NCI-H345 treated with DMSO at 0.1 percent for 48 hours (cell line): ENCODE data around the gene FLNB.
"Not testable (repeated sequence)": the region's sequence is repeated elsewhere in the genome, so short reads cannot be mapped to it uniquely, and the experiment has no call there.

Experiments used
- DNase-seq: peaks from one replicate; lab custom pipeline; 2025; ENCODE audit not compliant: unreplicated experiment; lab: John Stamatoyannopoulos, UW

FLNB gene

GRCh38 chr3:57981483-57982087, 26.6 kb upstream of the FLNB start:
- no peak for DNase-seq

- DNase-seq: no peak
Observed at GRCh38 chr3:57982561-57983243, 25.5 kb upstream of the FLNB start.

- no peak for DNase-seq
Observed at GRCh38 chr3:57983734-57984518, 24.3 kb upstream of the FLNB start.

GRCh38 chr3:57985176-57985983, 22.8 kb upstream of the FLNB start:
- DNase-seq: no peak

- DNase-seq: no peak
Observed at GRCh38 chr3:57985984-57986246, 22.3 kb upstream of the FLNB start.

- no peak for DNase-seq
Observed at GRCh38 chr3:57986261-57986660, 22.0 kb upstream of the FLNB start.

- DNase-seq: not testable (repeated sequence)
Observed at GRCh38 chr3:57989198-57989597, 19.0 kb upstream of the FLNB start.

- DNase-seq: no peak
Observed at GRCh38 chr3:57989646-57990045, 18.6 kb upstream of the FLNB start.

GRCh38 chr3:57992452-57993213, 15.6 kb upstream of the FLNB start:
- no peak for DNase-seq

GRCh38 chr3:57998366-57999283, 9.6 kb upstream of the FLNB start:
- DNase-seq: no peak

- no peak for DNase-seq
Observed at GRCh38 chr3:57999417-58000115, 8.7 kb upstream of the FLNB start.

GRCh38 chr3:58000306-58001085, 7.7 kb upstream of the FLNB start:
- DNase-seq: no peak

GRCh38 chr3:58001086-58001467, 7.1 kb upstream of the FLNB start:
- DNase-seq: no peak

GRCh38 chr3:58001979-58002378, 6.2 kb upstream of the FLNB start:
- no peak for DNase-seq

- no peak for DNase-seq
Observed at GRCh38 chr3:58003093-58003492, 5.1 kb upstream of the FLNB start.

- DNase-seq: no peak
Observed at GRCh38 chr3:58004973-58005372, 3.2 kb upstream of the FLNB start.

GRCh38 chr3:58005669-58006068, 2.6 kb upstream of the FLNB start:
- no peak for DNase-seq

GRCh38 chr3:58006661-58007060, 1.6 kb upstream of the FLNB start:
- DNase-seq: no peak
